ENCODE data around the gene RGP1.

The RGP1 gene

GRCh38 chr9:35748858-35749514, at the start of gene RGP1, which contains the start of gene GBA2:
RGP1 (plus strand) TSS chr9:35749287; CDS start chr9:35749756, 469 bp downstream.
GBA2 (minus strand) TSS chr9:35749228; CDS start chr9:35748704, 524 bp downstream.
- DNase-seq = peak; percentile 74

DNA sequence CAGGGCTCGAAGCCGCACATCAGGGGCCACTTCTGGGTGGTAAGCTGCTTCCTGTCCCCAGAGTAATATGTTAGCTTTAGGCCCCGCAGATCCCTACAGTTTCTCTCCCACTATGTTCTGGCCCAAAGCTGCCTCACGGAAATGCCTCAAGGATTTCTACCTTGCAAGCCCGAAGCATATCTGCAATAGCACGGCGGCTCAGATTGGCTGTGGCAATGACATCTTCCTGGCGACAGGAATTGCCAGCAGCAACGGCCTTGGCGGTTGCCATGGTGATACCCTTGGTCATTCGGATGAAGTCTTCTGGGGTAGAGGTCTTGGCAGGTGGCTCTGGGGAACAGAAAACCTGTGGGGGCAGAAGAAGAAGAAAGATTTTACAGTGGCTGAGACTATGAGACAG, 49.1 kb upstream of the RGP1 start:
- no peak for DNase-seq

- DNase-seq = no peak
These were observed 48.1 kb upstream of the RGP1 start for GRCh38 chr9:35700942-35701341.

GRCh38 chr9:35702696-35703095, 46.4 kb upstream of the RGP1 start:
- DNase-seq = no peak

- no peak for DNase-seq
These were observed 45.0 kb upstream of the RGP1 start for GRCh38 chr9:35703906-35704672.

DNA sequence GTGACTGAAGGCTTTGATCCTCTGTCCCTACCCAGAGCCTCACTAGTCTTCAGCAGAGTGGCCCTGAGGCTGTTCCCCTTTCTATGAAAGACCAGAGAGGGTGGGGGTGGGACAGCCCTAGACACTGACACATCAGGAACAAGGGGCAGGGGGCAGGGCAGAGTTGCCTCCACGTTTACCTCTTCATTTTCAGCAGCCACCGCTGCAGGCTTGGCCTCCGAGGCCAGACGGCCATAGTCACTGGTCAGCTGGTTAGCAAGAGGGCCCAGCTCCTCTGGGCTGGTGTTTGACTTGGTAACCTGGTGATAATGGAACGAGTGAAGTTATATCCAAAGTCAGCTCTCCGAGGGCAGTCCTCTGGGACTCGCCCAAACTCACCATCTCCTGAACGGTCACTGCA, 43.7 kb upstream of the RGP1 start:
- DNase-seq = no peak

DNA sequence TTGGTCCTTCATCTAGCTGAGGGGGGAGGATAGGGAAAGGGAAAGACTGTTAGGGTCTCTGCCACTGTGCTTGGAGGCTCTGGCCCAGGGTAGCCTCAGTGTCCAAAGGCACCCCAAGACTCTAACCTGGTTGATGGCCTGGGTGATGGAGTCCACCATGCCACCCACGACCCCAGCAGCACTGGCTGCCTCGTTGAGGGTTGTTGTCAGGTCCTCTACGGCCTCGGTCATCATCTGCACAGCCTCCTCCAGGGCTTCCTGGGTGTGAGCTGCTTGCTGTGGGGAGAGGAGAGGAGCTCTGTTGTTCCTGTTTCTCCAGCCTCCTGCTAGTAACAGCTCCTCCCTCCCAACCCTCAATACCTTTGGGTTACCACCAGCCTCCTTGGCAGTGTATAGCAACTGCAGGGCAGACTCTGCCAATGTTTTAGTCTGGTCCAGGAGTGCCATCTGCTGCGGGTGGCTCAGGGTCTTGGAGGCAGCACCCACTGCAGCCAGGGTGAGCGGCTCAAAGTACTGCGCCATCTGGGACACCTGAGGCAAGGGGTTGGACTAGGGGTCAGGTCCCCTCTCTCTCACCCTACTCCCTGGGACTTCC, 43.2 kb upstream of the RGP1 start:
- DNase-seq = no peak

GRCh38 chr9:35706951-35707350, 42.1 kb upstream of the RGP1 start:
- no peak for DNase-seq

DNA sequence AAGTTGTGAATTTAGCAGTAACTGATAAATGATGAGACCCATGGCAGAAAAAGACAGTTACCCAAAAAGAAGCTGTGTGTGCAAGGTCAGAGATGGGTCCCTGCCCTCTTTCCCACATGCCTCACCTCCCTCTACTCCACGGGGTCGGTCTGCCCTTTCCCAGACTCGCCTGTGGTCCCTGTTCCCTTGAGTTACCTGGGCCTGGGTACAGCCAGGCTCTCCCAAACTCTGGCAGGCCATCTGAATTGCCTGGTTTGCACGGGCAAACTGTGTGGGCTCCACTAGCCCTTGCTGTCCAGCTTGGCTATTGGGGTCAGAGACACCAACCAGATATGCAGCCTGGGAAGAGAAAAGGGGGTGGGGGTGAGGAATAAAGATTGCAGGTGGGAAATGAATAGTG, 40.9 kb upstream of the RGP1 start:
- no peak for DNase-seq

- DNase-seq = no peak
These were observed 38.1 kb upstream of the RGP1 start for GRCh38 chr9:35710818-35711500.

- DNase-seq = no peak
These were observed 37.3 kb upstream of the RGP1 start for GRCh38 chr9:35711501-35712428.

GRCh38 chr9:35712762-35713400, 36.2 kb upstream of the RGP1 start:
- DNase-seq = no peak

GRCh38 chr9:35713578-35713977, 35.5 kb upstream of the RGP1 start:
- no peak for DNase-seq

GRCh38 chr9:35714123-35714522, 35.0 kb upstream of the RGP1 start:
- no peak for DNase-seq

GRCh38 chr9:35714579-35715252, 34.4 kb upstream of the RGP1 start:
- no peak for DNase-seq

DNA sequence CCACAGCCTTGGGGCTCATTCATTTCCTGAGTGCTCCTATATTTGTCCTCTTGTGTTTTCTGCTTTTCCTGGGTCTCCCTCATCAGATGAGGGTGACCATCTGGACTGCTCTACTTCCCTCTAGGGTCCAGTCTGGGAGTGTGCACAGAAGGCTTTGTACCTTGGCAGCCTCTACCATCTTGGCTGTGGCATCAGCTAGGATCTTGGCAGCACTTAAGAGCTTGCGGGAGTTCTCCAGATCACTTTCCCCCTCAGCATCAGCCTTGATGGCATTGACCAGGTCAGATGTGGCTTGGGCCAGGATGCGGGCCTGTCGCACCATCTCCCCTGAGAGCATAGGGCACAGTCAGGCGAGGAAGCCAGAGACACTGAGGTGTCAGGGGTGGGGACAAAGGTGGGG, 32.9 kb upstream of the RGP1 start:
- DNase-seq = no peak

DNA sequence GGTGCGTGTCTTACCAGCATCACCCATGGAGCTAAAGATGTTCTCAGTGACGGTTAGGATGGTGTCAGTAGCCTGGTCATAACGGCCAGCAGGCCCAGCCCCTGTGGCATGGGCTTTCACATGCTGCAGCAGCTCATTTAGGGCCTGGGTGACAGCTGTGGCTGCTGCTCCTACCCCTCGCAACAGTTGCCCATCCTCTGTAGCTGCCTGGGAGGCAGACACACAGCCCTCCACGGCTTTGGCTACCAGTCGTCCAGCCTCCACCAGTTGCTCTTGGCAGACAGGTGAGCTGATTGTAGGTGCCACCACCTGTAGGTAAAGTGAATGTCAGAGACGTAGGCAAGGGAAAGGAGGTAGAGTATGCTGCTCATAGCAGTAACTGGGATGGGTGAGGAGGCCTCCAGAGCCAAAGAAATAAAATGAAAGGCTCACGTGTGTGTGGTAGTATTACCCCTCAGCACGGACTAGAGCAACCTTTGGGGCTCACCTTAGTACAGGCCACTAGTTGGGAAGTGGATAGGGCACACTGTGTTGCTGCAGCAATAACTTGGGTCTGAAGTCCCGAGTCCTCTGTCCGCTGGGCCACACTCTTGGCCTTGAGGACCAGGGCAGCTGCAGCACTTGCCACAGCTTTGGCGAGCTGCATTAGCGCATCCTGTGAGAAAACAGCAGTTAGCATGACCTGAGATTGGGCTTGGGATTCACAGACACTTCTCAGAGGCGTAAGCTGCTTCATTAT, 31.8 kb upstream of the RGP1 start:
- DNase-seq = no peak

GRCh38 chr9:35718721-35719511, 30.2 kb upstream of the RGP1 start:
- DNase-seq = no peak

GRCh38 chr9:35719546-35719945, 29.5 kb upstream of the RGP1 start:
- DNase-seq = no peak

GRCh38 chr9:35723426-35723825, 25.7 kb upstream of the RGP1 start:
- DNase-seq = no peak
